OCI-LY1 (cell line): ENCODE results near the gene NEK6.

Experiments
- H2AFZ ChIP-seq: fragments of 200-600 bp; sonication (generic), shearing (Covaris generic); 2 replicates; pipeline ENCODE4 v1.6.0; 2014; ENCODE audit warnings: antibody characterized with exemption, mild to moderate bottlenecking, low read length
- H3F3A ChIP-seq: fragments of 200-600 bp; sonication (generic), shearing (Covaris generic); 2 replicates; pipeline ENCODE4 v1.6.0; 2014; ENCODE audit warnings: mild to moderate bottlenecking, antibody characterized with exemption, low read length, moderate library complexity; ENCODE audit not compliant: insufficient read depth
- H3K27ac ChIP-seq: fragments of 200-600 bp; sonication (generic); 2 replicates; pipeline ENCODE4 v1.5.1; 2014; ENCODE audit warnings: low read length, mixed run types, mild to moderate bottlenecking, low read depth; ENCODE audit not compliant: poor library complexity, severe bottlenecking
- H3K27me3 ChIP-seq: fragments of 200-600 bp; sonication (generic); 2 replicates; pipeline ENCODE4 v1.6.0; 2014; ENCODE audit warnings: antibody characterized with exemption, mild to moderate bottlenecking, low read length, moderate library complexity; ENCODE audit not compliant: insufficient read depth
- H3K36me3 ChIP-seq: fragments of 200-600 bp; sonication (generic); 2 replicates; pipeline ENCODE4 v1.6.1; 2014; ENCODE audit warnings: mild to moderate bottlenecking, antibody characterized with exemption, low read length, moderate library complexity, mixed read lengths; ENCODE audit not compliant: insufficient read depth
- H3K4me1 ChIP-seq: fragments of 200-600 bp; sonication (generic); 2 replicates; pipeline ENCODE4 v1.5.1; 2014; ENCODE audit warnings: mild to moderate bottlenecking, low read length, moderate library complexity; ENCODE audit not compliant: insufficient read depth, severe bottlenecking
- H3K4me2 ChIP-seq: fragments of 200-600 bp; sonication (generic), shearing (Covaris generic); 2 replicates; pipeline ENCODE4 v1.6.1; 2014; ENCODE audit warnings: low read length
- H3K4me3 ChIP-seq: fragments of 200-600 bp; sonication (generic); 2 replicates; pipeline ENCODE4 v1.5.1; 2014; ENCODE audit warnings: low read length, low read depth, mild to moderate bottlenecking, mixed read lengths; ENCODE audit not compliant: poor library complexity, severe bottlenecking
- H3K79me2 ChIP-seq: fragments of 200-600 bp; shearing (Covaris generic); 2 replicates; pipeline ENCODE4 v1.6.1; 2016; ENCODE audit warnings: mixed run types, low read length, mixed read lengths; ENCODE audit not compliant: insufficient read depth
- H3K9ac ChIP-seq: fragments of 200-600 bp; sonication (generic), shearing (Covaris generic); 2 replicates; pipeline ENCODE4 v1.6.1; 2014; ENCODE audit warnings: mild to moderate bottlenecking, low read length, mixed read lengths
- H3K9me2 ChIP-seq: fragments of 200-600 bp; sonication (generic), shearing (Covaris generic); 2 replicates; pipeline ENCODE4 v1.6.1; 2014; ENCODE audit warnings: low read depth, mild to moderate bottlenecking, low read length, mixed read lengths
- H3K9me3 ChIP-seq: fragments of 200-600 bp; shearing (Covaris generic); 2 replicates; pipeline ENCODE4 v1.6.1; 2014; ENCODE audit warnings: low read length, mixed read lengths
- H4K20me1 ChIP-seq: fragments of 200-600 bp; sonication (generic), shearing (Covaris generic); 2 replicates; pipeline ENCODE4 v1.6.0; 2016; ENCODE audit warnings: mild to moderate bottlenecking, low read length; ENCODE audit not compliant: insufficient read depth
- CTCF ChIP-seq: fragments of 200-600 bp; sonication (generic), shearing (Covaris generic); IDR thresholded peaks from 2 replicates; pipeline ENCODE4 v1.5.1; 2017; ENCODE audit warnings: mild to moderate bottlenecking, antibody characterized with exemption, low read length, moderate library complexity, mixed read lengths
- EZH2 ChIP-seq: fragments of 200-600 bp; sonication (generic), shearing (Covaris generic); IDR thresholded peaks from 2 replicates; pipeline ENCODE4 v1.8.0; 2017; ENCODE audit warnings: borderline replicate concordance, mixed run types, mild to moderate bottlenecking, antibody characterized with exemption, low read length, moderate library complexity, mixed read lengths

Gene NEK6

GRCh38 chr9:124363326-124364096 is 105.8 kb downstream of the NEK6 start:
- Histone ChIP-seq H4K20me1 (no peaks in the 10 kb centered on the region), H3K36me3 (peaks cover 22% of the 10 kb centered on the region; the same call in 1 of the 2 replicates), H3K79me2 (peaks cover 21% of the 10 kb centered on the region), H3K9me2 (no peaks in the 10 kb centered on the region), H3F3A (no peaks in the 10 kb centered on the region), H3K4me3 (no peak overlapping the region), H2AFZ (no peak overlapping the region), H3K9ac (no peak overlapping the region), H3K27me3 (no peaks in the 10 kb centered on the region), H3K4me1 (no peaks in the 10 kb centered on the region), H3K4me2 (no peak overlapping the region), H3K9me3 (no peaks in the 10 kb centered on the region), H3K27ac (no peak overlapping the region)
- TF ChIP-seq CTCF (no peak), EZH2 (no peak)

- Histone ChIP-seq H3K9ac (no peak overlapping the region), H3K9me3 (no peaks in the 10 kb centered on the region), H3K79me2 (peaks cover 23% of the 10 kb centered on the region), H2AFZ (no peak overlapping the region), H4K20me1 (no peaks in the 10 kb centered on the region), H3K4me3 (no peak overlapping the region), H3K9me2 (no peaks in the 10 kb centered on the region), H3K36me3 (peaks cover 22% of the 10 kb centered on the region; the same call in 1 of the 2 replicates), H3K4me1 (no peaks in the 10 kb centered on the region), H3K27me3 (no peaks in the 10 kb centered on the region), H3K4me2 (no peak overlapping the region), H3K27ac (no peak overlapping the region), H3F3A (no peaks in the 10 kb centered on the region)
- TF ChIP-seq EZH2: no peak
- TF ChIP-seq CTCF: no peak
Observed at GRCh38 chr9:124364141-124364540, 106.4 kb downstream of the NEK6 start.

- peaks cover 24% of the 10 kb centered on the region for H3K79me2 ChIP-seq
- H4K20me1 ChIP-seq: no peaks in the 10 kb centered on the region
Observed at GRCh38 chr9:124365036-124365435, 107.3 kb downstream of the NEK6 start.

More at GRCh38 chr9:124365036-124365435, 107.3 kb downstream of the NEK6 start:
- Histone ChIP-seq H3K4me1 (no peaks in the 10 kb centered on the region), H3F3A (no peaks in the 10 kb centered on the region), H3K9ac (no peak overlapping the region), H3K9me2 (no peaks in the 10 kb centered on the region), H3K27me3 (no peaks in the 10 kb centered on the region), H3K4me2 (no peak overlapping the region), H2AFZ (no peak overlapping the region), H3K27ac (no peak overlapping the region), H3K36me3 (peaks cover 22% of the 10 kb centered on the region; the same call in 1 of the 2 replicates), H3K9me3 (no peaks in the 10 kb centered on the region), H3K4me3 (no peak overlapping the region)
- no peak for TF ChIP-seq EZH2
- TF ChIP-seq CTCF: no peak
